ENCODE results near the gene MPDZ.

MPDZ gene

DNA sequence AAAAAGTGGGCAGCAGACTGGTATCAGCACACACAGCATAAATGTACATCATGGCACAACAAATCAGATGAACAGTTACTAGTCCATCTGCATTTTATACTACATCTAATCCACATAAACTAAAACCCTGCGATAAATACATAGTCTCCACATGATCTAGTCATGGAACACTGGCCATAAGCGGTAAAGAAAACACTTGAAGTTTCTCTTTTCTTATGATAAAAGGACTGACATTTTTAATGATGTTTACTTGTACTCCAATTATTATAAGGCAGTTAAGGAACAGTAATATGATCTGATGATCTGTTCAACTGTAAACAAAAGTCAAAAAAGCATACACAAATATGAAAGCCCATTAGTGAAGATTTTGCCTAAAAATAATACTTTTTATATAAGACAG lies 112.5 kb downstream of the MPDZ start:
- Histone ChIP-seq H3K9me3 (ENCODE audit: insufficient read depth, low read length) (no peaks in the 10 kb centered on the region), H3K9ac (ENCODE audit: low read length) (no peak overlapping the region), H3K36me3 (replicated peaks; ENCODE audit: low read depth, low read length) (no peaks in the 10 kb centered on the region), H3K79me2 (ENCODE audit: low read length) (no peaks in the 10 kb centered on the region), H3K27ac (ENCODE audit: low read length) (no peak overlapping the region), H3K27me3 (ENCODE audit: low read depth, low read length) (no peaks in the 10 kb centered on the region), H3K4me2 (ENCODE audit: low read length) (no peak overlapping the region), H3K4me3 (ENCODE audit: low read length) (no peak overlapping the region), H3K4me1 (ENCODE audit: low read length) (no peaks in the 10 kb centered on the region), H4K20me1 (ENCODE audit: insufficient read depth, low read length) (no peaks in the 10 kb centered on the region), H2AFZ (ENCODE audit: low read depth, low read length) (no peak overlapping the region)
- no peak for TF ChIP-seq EZH2phosphoT487 (IDR thresholded peaks at IDR 0.05; ENCODE audit: low read depth)
- TF ChIP-seq, protein P1, sequence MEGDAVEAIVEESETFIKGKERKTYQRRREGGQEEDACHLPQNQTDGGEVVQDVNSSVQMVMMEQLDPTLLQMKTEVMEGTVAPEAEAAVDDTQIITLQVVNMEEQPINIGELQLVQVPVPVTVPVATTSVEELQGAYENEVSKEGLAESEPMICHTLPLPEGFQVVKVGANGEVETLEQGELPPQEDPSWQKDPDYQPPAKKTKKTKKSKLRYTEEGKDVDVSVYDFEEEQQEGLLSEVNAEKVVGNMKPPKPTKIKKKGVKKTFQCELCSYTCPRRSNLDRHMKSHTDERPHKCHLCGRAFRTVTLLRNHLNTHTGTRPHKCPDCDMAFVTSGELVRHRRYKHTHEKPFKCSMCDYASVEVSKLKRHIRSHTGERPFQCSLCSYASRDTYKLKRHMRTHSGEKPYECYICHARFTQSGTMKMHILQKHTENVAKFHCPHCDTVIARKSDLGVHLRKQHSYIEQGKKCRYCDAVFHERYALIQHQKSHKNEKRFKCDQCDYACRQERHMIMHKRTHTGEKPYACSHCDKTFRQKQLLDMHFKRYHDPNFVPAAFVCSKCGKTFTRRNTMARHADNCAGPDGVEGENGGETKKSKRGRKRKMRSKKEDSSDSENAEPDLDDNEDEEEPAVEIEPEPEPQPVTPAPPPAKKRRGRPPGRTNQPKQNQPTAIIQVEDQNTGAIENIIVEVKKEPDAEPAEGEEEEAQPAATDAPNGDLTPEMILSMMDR (IDR thresholded peaks at IDR 0.05; ENCODE audit: low read depth, low read length): no peak

DNA sequence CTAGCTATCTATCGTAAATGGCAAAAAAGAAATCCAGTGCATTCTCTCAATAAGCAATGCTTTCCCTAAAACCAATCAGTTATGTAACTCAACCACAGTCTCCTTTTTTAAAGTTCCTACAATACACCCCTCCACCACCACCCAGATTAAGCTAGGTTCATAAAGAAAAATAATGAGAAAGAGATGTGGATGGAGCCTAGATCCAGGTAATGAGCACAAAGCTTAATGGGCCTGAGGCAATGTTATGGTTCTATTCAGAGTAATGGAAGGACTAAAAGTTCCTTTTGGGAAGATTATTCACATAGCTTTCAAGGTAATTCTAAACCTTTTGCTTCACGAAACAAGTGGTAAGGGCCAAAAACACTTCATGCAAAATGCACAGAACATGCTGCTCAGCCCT lies 113.5 kb downstream of the MPDZ start:
- TF ChIP-seq, protein P1 (IDR thresholded peaks at IDR 0.05; ENCODE audit: low read depth, low read length): no peak
- no peak for TF ChIP-seq EZH2phosphoT487 (IDR thresholded peaks at IDR 0.05; ENCODE audit: low read depth)
- no peaks in the 10 kb centered on the region for H3K79me2 ChIP-seq (ENCODE audit: low read length)
- no peaks in the 10 kb centered on the region for H3K9me3 ChIP-seq (ENCODE audit: insufficient read depth, low read length)

DNA sequence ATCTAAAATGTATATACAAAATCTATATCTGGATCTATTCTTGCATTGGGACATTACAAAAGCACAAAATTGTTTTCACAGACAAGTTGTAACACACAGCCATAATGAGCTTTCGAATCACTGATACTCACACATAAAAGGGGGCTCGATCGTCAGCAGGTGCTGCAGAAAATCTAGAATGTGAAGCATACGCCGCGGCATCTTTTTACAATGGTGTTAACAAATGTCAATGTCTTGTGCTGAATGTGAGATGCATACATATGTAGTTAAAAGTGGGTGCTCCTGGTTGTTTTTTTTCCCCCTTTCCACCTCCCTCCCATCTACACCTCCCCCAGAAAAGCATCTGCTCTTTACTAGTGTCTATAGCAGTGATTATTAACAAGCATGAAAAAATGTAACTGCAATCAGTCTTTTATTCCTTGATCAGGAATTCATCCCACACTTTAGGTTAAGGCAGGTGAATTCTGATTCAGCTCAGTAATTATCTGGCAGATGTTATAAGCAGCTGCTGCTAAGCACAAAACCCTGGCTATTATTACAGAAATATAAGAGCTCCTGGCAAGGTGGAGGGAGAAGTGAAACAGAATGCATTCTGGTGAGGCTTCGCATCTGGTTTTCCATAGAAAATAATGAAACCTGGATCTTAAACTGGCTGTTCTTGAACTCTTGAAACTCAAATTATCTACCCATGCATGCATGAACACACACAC lies 114.1 kb downstream of the MPDZ start:
- no peaks in the 10 kb centered on the region for H4K20me1 ChIP-seq (ENCODE audit: insufficient read depth, low read length)
- H3K9me3 ChIP-seq (ENCODE audit: insufficient read depth, low read length): no peaks in the 10 kb centered on the region
- H2AFZ ChIP-seq (ENCODE audit: low read depth, low read length): no peak overlapping the region
- no peaks in the 10 kb centered on the region for H3K4me1 ChIP-seq (ENCODE audit: low read length)
- H3K4me2 ChIP-seq (ENCODE audit: low read length): no peak overlapping the region
- no peak overlapping the region for H3K27ac ChIP-seq (ENCODE audit: low read length)
- H3K36me3 ChIP-seq (replicated peaks; ENCODE audit: low read depth, low read length): no peaks in the 10 kb centered on the region
- H3K9ac ChIP-seq (ENCODE audit: low read length): no peak overlapping the region
- TF ChIP-seq, protein P1 (IDR thresholded peaks at IDR 0.05; ENCODE audit: low read depth, low read length): no peak
- no peak for TF ChIP-seq EZH2phosphoT487 (IDR thresholded peaks at IDR 0.05; ENCODE audit: low read depth)
- no peaks in the 10 kb centered on the region for H3K79me2 ChIP-seq (ENCODE audit: low read length)
- H3K27me3 ChIP-seq (ENCODE audit: low read depth, low read length): no peaks in the 10 kb centered on the region
- H3K4me3 ChIP-seq (ENCODE audit: low read length): no peak overlapping the region

More for the DNA sequence above, 113.5 kb downstream of the MPDZ start:
- no peak overlapping the region for H3K4me2 ChIP-seq (ENCODE audit: low read length)
- H3K9ac ChIP-seq (ENCODE audit: low read length): no peak overlapping the region
- no peak overlapping the region for H2AFZ ChIP-seq (ENCODE audit: low read depth, low read length)
- H4K20me1 ChIP-seq (ENCODE audit: insufficient read depth, low read length): no peaks in the 10 kb centered on the region
- no peaks in the 10 kb centered on the region for H3K4me1 ChIP-seq (ENCODE audit: low read length)
- no peak overlapping the region for H3K4me3 ChIP-seq (ENCODE audit: low read length)
- H3K27me3 ChIP-seq (ENCODE audit: low read depth, low read length): no peaks in the 10 kb centered on the region
- no peak overlapping the region for H3K27ac ChIP-seq (ENCODE audit: low read length)
- H3K36me3 ChIP-seq (replicated peaks; ENCODE audit: low read depth, low read length): no peaks in the 10 kb centered on the region

DNA sequence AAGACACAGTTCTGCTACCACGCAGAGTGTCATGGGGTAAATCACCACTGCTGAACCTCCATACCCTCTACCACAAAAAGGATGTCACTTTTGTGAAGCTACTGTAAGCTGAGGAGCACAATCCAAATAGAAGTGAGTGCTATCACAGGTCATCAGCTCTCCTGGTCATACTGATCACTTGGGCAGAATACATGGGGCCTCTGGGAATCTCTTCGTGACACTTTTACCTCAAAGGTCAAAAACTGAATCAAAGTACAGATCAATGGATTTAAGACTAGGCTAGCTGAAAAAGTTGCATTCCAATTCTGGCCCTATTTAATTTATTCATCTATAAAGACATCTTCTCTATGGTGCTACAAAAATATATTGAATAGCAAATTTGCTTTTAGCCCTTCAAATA lies 115.5 kb downstream of the MPDZ start:
- no peak overlapping the region for H3K4me3 ChIP-seq (ENCODE audit: low read length)
- H3K79me2 ChIP-seq (ENCODE audit: low read length): no peaks in the 10 kb centered on the region
- no peaks in the 10 kb centered on the region for H3K4me1 ChIP-seq (ENCODE audit: low read length)
- no peaks in the 10 kb centered on the region for H3K36me3 ChIP-seq (replicated peaks; ENCODE audit: low read depth, low read length)
- no peak overlapping the region for H3K9ac ChIP-seq (ENCODE audit: low read length)
- H3K9me3 ChIP-seq (ENCODE audit: insufficient read depth, low read length): no peaks in the 10 kb centered on the region
- TF ChIP-seq, protein P1 (IDR thresholded peaks at IDR 0.05; ENCODE audit: low read depth, low read length): no peak
- no peak for TF ChIP-seq EZH2phosphoT487 (IDR thresholded peaks at IDR 0.05; ENCODE audit: low read depth)
- H4K20me1 ChIP-seq (ENCODE audit: insufficient read depth, low read length): no peaks in the 10 kb centered on the region
- H2AFZ ChIP-seq (ENCODE audit: low read depth, low read length): no peak overlapping the region
- H3K4me2 ChIP-seq (ENCODE audit: low read length): no peak overlapping the region
- no peak overlapping the region for H3K27ac ChIP-seq (ENCODE audit: low read length)
- H3K27me3 ChIP-seq (ENCODE audit: low read depth, low read length): no peaks in the 10 kb centered on the region

All from OCI-LY3 (cell line).